ENCODE results near the gene TBL1Y. TPM values are rescaled to one million over a fixed set of nuclear protein-coding genes. Genes with fewer than 3 reads are reported as not detected.
"Not testable (repeated sequence)": the region's sequence is repeated elsewhere in the genome, so short reads cannot be mapped to it uniquely, and the experiment has no call there.

Gene TBL1Y
- total RNA-seq, 1 donor from 2014 or later: 0.16 TPM

- no peak for DNase-seq (ENCODE audit: missing footprints)
- intact Hi-C loops (cut with DNase I): no loop called here
- no peak for ATAC-seq
Measured at GRCh38 chrY:7039037-7039436, 128.5 kb downstream of the TBL1Y start.

DNA sequence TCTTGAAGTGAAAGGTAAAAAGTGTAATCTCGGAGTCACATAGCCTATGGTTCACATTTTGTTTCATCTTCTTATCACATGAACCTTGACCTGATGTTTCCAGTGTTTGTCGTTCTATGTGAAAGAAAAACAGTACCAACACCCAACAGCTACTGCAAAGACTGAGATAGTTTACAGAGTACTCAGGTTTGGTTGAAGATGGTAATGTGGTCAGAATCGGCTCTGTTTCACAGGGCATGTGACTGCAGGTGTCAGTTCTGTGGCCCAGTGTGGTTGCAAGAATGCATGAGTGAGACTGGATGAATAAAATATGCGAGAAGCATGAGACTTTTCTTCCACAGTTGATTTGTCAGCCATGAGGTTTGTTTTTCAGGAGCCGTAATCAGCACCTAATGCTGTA is 130.2 kb downstream of the TBL1Y start:
- intact Hi-C loops (cut with DNase I): no loop called here
- DNase-seq (ENCODE audit: missing footprints): no peak
- ATAC-seq: no peak

DNA sequence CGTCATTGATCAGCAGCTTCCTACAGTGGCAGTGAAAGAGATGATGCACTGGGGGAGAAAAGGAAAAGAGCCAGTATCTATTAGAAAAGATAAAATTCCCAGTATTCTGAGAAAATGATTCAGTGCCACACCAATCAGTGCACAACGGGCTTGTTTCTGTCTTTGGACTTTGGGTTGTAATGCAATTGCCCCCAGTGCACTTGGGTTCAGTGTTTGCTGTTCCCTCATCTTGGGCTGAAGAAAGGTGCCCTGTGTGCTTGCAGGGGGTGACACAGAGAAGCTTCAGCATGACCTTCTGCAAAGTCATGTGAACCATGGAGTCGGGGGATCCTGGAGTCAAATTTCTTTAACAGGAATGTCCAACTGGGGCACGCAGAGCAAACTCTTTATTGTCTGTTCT is 131.5 kb downstream of the TBL1Y start:
- DNase-seq (ENCODE audit: missing footprints): no peak
- intact Hi-C loops (cut with DNase I): no loop called here
- ATAC-seq: no peak

DNA sequence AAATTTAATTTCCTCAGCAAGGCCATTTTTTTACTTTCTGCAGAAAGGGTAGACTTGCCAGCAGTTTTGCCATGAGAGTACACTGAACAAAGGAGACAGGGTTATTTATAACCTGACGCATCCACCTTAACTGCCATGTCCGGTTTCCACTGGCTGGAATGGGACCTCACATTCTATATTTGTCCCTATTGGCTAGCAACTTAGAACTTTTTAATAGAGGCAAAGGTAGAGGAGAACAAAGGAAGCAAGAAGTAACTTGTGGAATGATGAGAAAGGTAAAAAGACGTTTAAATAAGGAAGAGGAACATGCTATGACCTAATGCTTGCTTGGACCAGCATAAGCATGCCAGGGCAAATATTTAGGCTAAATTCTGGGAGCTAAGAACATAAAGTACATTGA is 142.0 kb downstream of the TBL1Y start:
- intact Hi-C loops (cut with DNase I); ATAC-seq; DNase-seq (ENCODE audit: missing footprints): not testable (repeated sequence)

- no peak for ATAC-seq
- DNase-seq (ENCODE audit: missing footprints): no peak
- intact Hi-C loops (cut with DNase I): no loop called here
Measured at GRCh38 chrY:7056886-7057285, 146.4 kb downstream of the TBL1Y start.

DNA sequence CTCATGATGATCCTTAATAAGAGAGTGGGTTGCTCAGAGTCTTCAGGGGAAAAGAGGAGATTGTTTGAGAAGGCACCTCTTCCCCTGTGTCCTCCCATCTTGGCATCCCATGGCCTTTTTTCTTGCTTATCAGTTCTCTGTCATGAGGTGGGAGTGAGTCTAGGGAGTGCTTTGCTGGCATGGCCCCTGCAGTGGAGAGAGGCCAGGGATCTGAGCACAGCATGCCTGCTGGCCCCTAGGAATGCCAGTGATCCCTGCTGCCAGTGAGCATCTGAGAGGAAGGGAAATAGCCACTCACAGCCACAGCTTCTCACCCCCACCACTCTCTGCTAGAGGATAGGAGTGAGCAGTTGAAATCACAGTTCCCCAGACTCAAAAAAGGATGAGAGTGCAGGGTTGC is 168.2 kb downstream of the TBL1Y start:
- ATAC-seq (no peak), DNase-seq (ENCODE audit: missing footprints) (no peak)
- intact Hi-C loops (cut with DNase I): no loop called here

DNA sequence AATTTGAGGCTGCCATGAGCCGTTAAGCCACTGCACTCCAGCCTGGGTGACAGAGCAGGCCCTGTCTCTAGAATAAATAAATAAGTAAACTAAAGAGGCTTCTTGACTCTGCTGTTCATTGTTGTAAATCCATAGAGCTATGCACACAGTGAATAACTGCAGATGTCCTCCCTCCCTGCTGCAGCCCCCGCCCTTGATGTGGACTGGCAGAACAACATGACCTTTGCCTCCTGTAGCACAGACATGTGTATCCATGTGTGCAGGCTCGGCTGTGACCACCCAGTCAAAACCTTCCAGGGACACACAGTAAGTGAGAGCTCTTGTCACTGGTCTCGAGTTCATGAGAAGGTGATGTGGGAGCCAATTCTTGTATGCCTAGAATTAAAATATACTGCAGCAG is 170.1 kb downstream of the TBL1Y start:
- ATAC-seq; intact Hi-C loops (cut with DNase I); DNase-seq (ENCODE audit: missing footprints): not testable (repeated sequence)

GRCh38 chrY:7085606-7086005 is 175.1 kb downstream of the TBL1Y start:
- peak; percentile 73 for ATAC-seq
- peak; percentile 86 for DNase-seq (ENCODE audit: missing footprints)
- intact Hi-C loops (cut with DNase I): loop anchor here (5.0 kb wide), 1 partner anchor 123 kb away; no protein-coding TSS in a partner anchor

DNA sequence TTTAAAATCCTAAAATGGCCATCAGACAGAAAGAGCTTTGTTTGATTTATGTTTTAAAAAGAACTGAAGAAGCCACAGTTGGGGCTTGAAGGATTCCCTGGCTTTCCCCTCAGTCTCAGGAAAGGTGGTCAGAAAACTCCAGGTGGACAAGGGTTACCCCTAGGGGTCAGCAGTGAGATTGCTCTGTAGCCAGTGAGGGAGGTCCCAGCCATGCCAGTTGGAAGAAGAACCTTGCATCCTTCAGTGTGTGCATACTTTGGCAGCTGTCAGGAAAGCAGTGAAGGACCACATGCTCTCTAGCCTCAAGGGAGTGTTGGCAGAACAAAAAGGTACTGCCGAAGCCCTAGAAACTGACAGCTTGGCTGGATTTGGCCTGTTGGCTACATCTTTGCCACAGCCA is 182.3 kb downstream of the TBL1Y start:
- intact Hi-C loops (cut with DNase I): no loop called here
- DNase-seq (ENCODE audit: missing footprints) (no peak), ATAC-seq (no peak)

GRCh38 chrY:7094365-7094764 is 183.9 kb downstream of the TBL1Y start:
- DNase-seq (ENCODE audit: missing footprints) (no peak), ATAC-seq (no peak)
- intact Hi-C loops (cut with DNase I): no loop called here

DNA sequence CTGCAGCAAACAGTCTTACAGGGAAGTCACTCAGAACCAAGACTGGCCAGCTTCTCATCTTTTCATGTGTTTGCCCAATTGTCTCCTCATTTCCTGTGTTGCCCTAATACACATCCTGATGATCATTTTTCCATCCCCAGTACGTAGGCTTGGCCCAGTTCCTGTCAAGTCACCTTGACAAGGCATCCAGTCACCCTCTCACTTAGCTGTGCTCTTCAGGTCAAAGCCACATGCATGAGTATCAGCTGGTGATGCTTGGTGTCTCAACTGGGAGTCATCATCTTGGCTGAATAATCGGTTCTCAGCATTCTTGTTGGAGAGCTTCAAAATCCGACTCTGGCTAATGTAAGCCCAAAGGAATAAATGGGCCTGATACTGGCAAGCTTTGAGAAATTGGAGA is 186.5 kb downstream of the TBL1Y start:
- ATAC-seq (no peak), DNase-seq (ENCODE audit: missing footprints) (no peak)
- intact Hi-C loops (cut with DNase I): no loop called here

GRCh38 chrY:7099742-7100141 is 189.2 kb downstream of the TBL1Y start:
- intact Hi-C loops (cut with DNase I): no loop called here

DNA sequence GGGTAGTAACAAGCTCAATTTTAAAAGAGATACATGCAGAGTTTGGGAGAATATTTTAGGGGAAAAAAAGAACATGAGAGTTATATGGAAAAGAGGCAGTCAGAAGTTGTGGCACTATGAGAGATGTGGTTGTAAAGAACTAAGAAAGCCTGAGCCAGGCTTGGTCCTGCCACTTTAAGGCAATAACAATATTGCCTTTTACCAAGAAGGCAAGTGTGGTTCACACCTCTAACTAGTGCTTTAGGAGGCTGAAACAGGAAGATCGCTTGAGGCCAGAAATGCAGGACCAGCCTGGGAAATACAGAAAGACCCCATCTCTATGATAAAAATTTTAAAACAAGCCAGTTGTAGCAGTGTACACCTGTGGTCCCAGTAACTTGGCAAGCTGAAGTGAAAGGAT is 192.2 kb downstream of the TBL1Y start:
- no peak for DNase-seq (ENCODE audit: missing footprints)
- intact Hi-C loops (cut with DNase I): no loop called here
- no peak for ATAC-seq

More at GRCh38 chrY:7099742-7100141, 189.2 kb downstream of the TBL1Y start:
- no peak for DNase-seq (ENCODE audit: missing footprints)
- no peak for ATAC-seq

- intact Hi-C loops (cut with DNase I): no loop called here
- no peak for ATAC-seq
- no peak for DNase-seq (ENCODE audit: missing footprints)
Measured at GRCh38 chrY:7107179-7107578, 196.7 kb downstream of the TBL1Y start.

- DNase-seq (ENCODE audit: missing footprints): no peak
- intact Hi-C loops (cut with DNase I): no loop called here
- ATAC-seq: no peak
Measured at GRCh38 chrY:7110086-7110485, 199.6 kb downstream of the TBL1Y start.

DNA sequence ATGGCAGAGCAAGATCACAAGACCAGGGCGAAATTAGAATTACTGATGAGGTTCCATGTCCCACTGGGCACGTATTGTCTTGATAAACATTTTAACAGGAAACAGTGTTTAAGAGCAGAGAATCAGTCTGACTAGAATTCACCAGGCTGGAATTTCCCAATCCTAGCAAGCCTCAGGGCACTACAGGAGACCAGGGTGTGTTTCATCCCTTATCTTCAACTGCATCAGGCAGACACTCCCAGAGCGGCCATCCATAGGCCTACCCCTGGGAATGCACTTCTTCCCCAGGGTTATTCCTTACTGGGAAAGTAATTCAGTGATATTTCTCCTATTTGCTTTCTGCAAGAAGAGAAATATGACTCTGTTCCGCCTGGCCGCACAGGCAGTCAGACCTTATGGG is 205.4 kb downstream of the TBL1Y start:
- intact Hi-C loops (cut with DNase I): no loop called here
- DNase-seq (ENCODE audit: missing footprints): no peak
- ATAC-seq: no peak

DNA sequence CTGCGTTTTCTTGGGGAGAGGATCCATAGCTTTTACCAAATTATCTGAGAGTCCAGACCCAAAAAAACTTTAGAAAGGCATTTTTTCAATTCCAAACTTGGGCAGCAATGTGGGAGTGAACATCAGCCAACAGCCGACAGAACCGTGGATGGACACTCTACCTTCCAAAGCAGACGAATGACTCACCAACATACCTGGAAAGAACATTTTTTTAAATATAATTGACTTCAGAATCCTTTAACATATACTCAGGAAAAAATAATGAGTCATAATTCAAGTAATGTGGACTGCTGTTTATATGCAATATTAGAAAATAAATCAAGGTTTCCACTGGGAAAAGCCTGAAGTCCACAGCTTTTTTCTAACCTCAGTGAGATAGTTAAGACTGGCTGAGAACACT is 211.7 kb downstream of the TBL1Y start:
- DNase-seq (ENCODE audit: missing footprints) (no peak), ATAC-seq (no peak)
- intact Hi-C loops (cut with DNase I): no loop called here

GRCh38 chrY:7125136-7126056 is 214.9 kb downstream of the TBL1Y start:
- no peak for DNase-seq (ENCODE audit: missing footprints)
- intact Hi-C loops (cut with DNase I): no loop called here
- ATAC-seq: no peak

DNA sequence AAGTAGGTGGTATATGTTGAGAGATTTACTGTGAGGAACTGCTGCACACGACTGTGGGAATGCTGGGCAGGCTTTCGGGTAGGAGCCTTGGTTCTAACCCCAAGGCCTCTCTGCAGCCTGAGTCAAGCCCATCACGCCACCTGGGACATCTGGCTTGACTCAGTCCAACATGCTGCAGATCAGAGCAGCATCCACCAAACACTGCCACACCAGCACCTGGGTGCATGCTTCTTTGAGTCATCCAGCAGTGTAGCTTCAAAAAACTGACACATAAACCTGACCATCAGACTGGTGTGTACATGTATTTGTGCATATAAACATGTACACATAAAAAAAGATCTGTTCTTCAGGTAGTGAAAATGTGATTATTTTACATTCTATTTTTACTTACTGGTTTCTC is 217.7 kb downstream of the TBL1Y start:
- intact Hi-C loops (cut with DNase I): no loop called here
- ATAC-seq: no peak
- no peak for DNase-seq (ENCODE audit: missing footprints)

Data from Right ventricle myocardium inferior (tissue), 1 donor.